Sigmoid colon (tissue), 4 donors: ENCODE measurements around the gene CEP44.

Source experiments
- POLR2A ChIP-seq, 2 donors: fragments of 450-650 bp; IDR thresholded peaks; one replicate each; pipeline ENCODE4 v1.6.1; 2016; ENCODE audit warnings: antibody characterized with exemption in 2 of 2, mild to moderate bottlenecking in 2 of 2, moderate library complexity in 2 of 2
- POLR2AphosphoS5 ChIP-seq, 4 donors: sonication (generic); formaldehyde crosslinking; IDR thresholded peaks; one replicate each; pipeline ENCODE4 v1.6.1; 2017; ENCODE audit warnings: antibody characterized with exemption in 4 of 4
- TF ChIP-seq, protein P1 (sequence below), 4 experiments: fragments of 450-650 bp in 3 of 4; fragments of 200-600 bp in 1 of 4; IDR thresholded peaks; one replicate each; pipeline ENCODE4 v1.5.1; 2016 to 2019; ENCODE audit warnings: antibody characterized with exemption in 4 of 4, mild to moderate bottlenecking in 3 of 4, moderate library complexity in 2 of 4

GRCh38 chr4:174263445-174263736 is 20.3 kb upstream of the CEP44 start:
- TF ChIP-seq, protein P1, sequence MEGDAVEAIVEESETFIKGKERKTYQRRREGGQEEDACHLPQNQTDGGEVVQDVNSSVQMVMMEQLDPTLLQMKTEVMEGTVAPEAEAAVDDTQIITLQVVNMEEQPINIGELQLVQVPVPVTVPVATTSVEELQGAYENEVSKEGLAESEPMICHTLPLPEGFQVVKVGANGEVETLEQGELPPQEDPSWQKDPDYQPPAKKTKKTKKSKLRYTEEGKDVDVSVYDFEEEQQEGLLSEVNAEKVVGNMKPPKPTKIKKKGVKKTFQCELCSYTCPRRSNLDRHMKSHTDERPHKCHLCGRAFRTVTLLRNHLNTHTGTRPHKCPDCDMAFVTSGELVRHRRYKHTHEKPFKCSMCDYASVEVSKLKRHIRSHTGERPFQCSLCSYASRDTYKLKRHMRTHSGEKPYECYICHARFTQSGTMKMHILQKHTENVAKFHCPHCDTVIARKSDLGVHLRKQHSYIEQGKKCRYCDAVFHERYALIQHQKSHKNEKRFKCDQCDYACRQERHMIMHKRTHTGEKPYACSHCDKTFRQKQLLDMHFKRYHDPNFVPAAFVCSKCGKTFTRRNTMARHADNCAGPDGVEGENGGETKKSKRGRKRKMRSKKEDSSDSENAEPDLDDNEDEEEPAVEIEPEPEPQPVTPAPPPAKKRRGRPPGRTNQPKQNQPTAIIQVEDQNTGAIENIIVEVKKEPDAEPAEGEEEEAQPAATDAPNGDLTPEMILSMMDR (IDR thresholded peaks at IDR 0.05): no peak
- TF ChIP-seq POLR2AphosphoS5 (IDR thresholded peaks at IDR 0.05) (no peak), POLR2A (IDR thresholded peaks at IDR 0.05) (no peak)
